ENCODE measurements around the gene ACACA. TPM values are rescaled to one million over a fixed set of nuclear protein-coding genes. Genes with fewer than 3 reads are reported as not detected.

The ACACA gene
- total and polyA plus RNA-seq, 9 of the 15 experiments (the other 6 are each of a cell fraction or from before 2014, with no cell fraction given), result 35.9 to 135 (median 88.4) TPM

DNA sequence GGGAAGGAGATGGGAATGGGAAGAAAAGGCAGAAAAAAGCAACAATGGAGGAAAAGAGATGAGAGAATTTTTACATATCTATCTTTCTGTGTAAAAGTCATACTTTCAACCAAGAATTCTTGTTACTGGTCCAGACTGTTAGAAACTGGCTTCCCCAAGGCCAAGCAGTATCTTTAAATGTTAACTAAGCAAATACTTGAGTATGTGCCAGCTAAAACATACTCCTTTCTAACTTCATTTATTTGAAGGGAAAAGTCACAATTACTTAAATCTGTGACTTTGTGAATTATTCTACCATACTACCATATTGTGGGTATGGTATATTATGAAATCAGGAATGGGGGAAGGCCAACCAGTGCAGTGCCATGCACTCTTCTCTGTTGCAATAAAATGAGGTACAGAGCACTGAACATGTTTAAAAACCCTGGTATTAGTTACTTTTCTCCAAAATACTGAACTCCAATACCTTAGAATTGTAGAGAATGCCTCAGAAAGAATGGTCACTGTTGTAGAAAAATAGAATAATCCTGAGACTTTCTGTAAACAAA, 123.1 kb downstream of the ACACA start (continued):
- TF ChIP-seq ZNF449 (CRISPR knock-in tag; IDR thresholded peaks at IDR 0.05) (no peak), RAD21 (CRISPR knock-in tag; conservative IDR thresholded peaks at IDR 0.05 in 1 of 2, IDR thresholded peaks at IDR 0.05 in 1 of 2) (no peak), YBX1 (IDR thresholded peaks at IDR 0.05) (no peak)
- TF ChIP-seq, protein P1, sequence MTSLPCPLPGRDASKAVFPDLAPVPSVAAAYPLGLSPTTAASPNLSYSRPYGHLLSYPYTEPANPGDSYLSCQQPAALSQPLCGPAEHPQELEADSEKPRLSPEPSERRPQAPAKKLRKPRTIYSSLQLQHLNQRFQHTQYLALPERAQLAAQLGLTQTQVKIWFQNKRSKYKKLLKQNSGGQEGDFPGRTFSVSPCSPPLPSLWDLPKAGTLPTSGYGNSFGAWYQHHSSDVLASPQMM (CRISPR knock-in tag; IDR thresholded peaks at IDR 0.05), result no peak

DNA sequence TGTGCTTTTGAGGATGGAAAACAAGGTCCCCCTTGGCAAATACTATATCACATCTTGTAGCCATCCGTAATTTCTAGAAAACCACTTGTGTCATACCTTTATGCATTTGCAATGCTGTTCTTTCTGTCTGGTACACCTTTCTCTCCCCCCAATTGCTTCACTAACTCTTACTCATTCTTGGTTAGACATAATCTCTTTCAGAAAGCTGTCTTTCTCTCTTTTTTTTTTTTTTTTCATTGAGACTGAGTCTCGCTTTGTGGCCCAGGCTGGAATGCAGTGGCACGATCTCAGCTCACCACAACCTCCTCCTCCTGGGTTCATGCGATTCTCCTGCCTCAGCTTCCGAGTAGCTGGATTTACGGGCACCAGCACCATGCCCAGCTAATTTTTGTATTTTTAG, 125.8 kb downstream of the ACACA start:
- FAIRE-seq (no peak), DNase-seq (ENCODE audit: extremely low read depth in 1 of 4, low spot score in 3 of 4) (no peak), ATAC-seq (no peak)
- WGBS (ENCODE audit: insufficient coverage, low coverage, missing lambda C conversion rate), result 98% methylated on average over 3 of the region's 6 CpGs
- BruUV-seq (replicated peaks), result no TSS peak
- intact Hi-C loops (cut with micrococcal nuclease) (loop anchor here (10.0 kb wide), 1 partner anchor 84 kb away; no protein-coding TSS in a partner anchor), in situ Hi-C loops (cut with MboI) (no loop called here)
- no peaks in the 10 kb centered on the region for H3K9me1 ChIP-seq (ENCODE audit: control insufficient read depth, insufficient read depth, low read length)
- H3K27me3 ChIP-seq (ENCODE audit: control insufficient read depth in 2 of 2, insufficient read depth in 2 of 2, low read length in 2 of 2), result no peaks in the 10 kb centered on the region
- ChIA-PET CTCF (ENCODE audit: low intra/inter-chr PET ratio) (no interaction called here), POLR2A (no interaction called here)
- peaks cover 28% of the 10 kb centered on the region for H3K79me2 ChIP-seq (ENCODE audit: control insufficient read depth, insufficient read depth, low read length)
- H3K4me1 ChIP-seq (replicated peaks in 1 of 2; ENCODE audit: control insufficient read depth in 2 of 2, insufficient read depth in 2 of 2, low read length in 2 of 2), result peaks cover 0 to 13% of the 10 kb centered on the region in 2 experiments; a peak in 3 of 5 replicates
- no peaks in the 10 kb centered on the region for H3K9me3 ChIP-seq (replicated peaks; ENCODE audit: control insufficient read depth, insufficient read depth, low read depth, low read length)
- TF ChIP-seq ZNF583 (CRISPR knock-in tag; IDR thresholded peaks at IDR 0.05) (no peak), ZNF24 (IDR thresholded peaks at IDR 0.05) (no peak), ZNF830 (CRISPR knock-in tag; IDR thresholded peaks at IDR 0.05) (no peak), MYBL2 (IDR thresholded peaks at IDR 0.05; ENCODE audit: low read depth) (no peak), MYBL2 (CRISPR knock-in tag; IDR thresholded peaks at IDR 0.05; ENCODE audit: borderline replicate concordance) (no peak), RBM34 (IDR thresholded peaks at IDR 0.05; ENCODE audit: borderline replicate concordance, insufficient read depth, low read length) (no peak), ZKSCAN8 (CRISPR knock-in tag; IDR thresholded peaks at IDR 0.05) (no peak), MIER1 (IDR thresholded peaks at IDR 0.05; ENCODE audit: low read depth) (no peak), XRCC3 (IDR thresholded peaks at IDR 0.05) (no peak), ATF1 (CRISPR knock-in tag; IDR thresholded peaks at IDR 0.05) (no peak), ATF1 (tag; IDR thresholded peaks at IDR 0.05) (no peak), TFAP4 (CRISPR knock-in tag; IDR thresholded peaks at IDR 0.05; ENCODE audit: borderline replicate concordance) (no peak), ZNF239 (CRISPR knock-in tag; IDR thresholded peaks at IDR 0.05) (no peak), ELF4 (CRISPR knock-in tag; IDR thresholded peaks at IDR 0.05) (no peak), RBM17 (IDR thresholded peaks at IDR 0.05; ENCODE audit: borderline replicate concordance, low read depth, low read length) (no peak), ZFP30 (CRISPR knock-in tag; IDR thresholded peaks at IDR 0.05; ENCODE audit: borderline replicate concordance) (no peak)
- peaks cover 83% of the 10 kb centered on the region for H3K36me3 ChIP-seq (ENCODE audit: control insufficient read depth, insufficient read depth, low read length)
- H3K9ac ChIP-seq (ENCODE audit: insufficient read depth in 1 of 2, low read depth in 2 of 2, low read length in 2 of 2), result no peak overlapping the region
- no peak overlapping the region for H2AFZ ChIP-seq (ENCODE audit: low read depth, low read length)
- no peak overlapping the region for H3K4me2 ChIP-seq (ENCODE audit: insufficient read depth, low read length)
- H4K20me1 ChIP-seq (replicated peaks; ENCODE audit: control insufficient read depth, insufficient read depth, low read length), result 0 out of 2 replicates have a peak, but pooled peaks cover 4% of the 10 kb centered on the region
- H3K4me3 ChIP-seq, result no peak overlapping the region
- no peak overlapping the region for H3K27ac ChIP-seq (ENCODE audit: extremely low read depth, low read depth, low read length)

Data from K562 (cell line).